HepG2 (cell line): Measurements from ENCODE around the gene PLXNC1. TPM values are rescaled to one million over a fixed set of nuclear protein-coding genes. Genes with fewer than 3 reads are reported as not detected.

ENCODE experiments used
- ARID2 ChIP-seq: sonication (generic); formaldehyde crosslinking; IDR thresholded peaks from 2 replicates; pipeline ENCODE4 v1.8.1; 2022; ENCODE audit warnings: mild to moderate bottlenecking, missing genetic modification reagents, borderline replicate concordance
- BORCS8-MEF2B ChIP-seq: sonication (generic); formaldehyde crosslinking; IDR thresholded peaks from 2 replicates; pipeline ENCODE4 v1.8.0; 2022; ENCODE audit warnings: mild to moderate bottlenecking, missing genetic modification reagents
- GATAD2A ChIP-seq: IDR thresholded peaks from 2 replicates; pipeline ENCODE4 v1.6.1; 2016
- KDM2A ChIP-seq: sonication (generic); formaldehyde crosslinking; IDR thresholded peaks from 2 replicates; pipeline ENCODE4 v1.4.0; 2020; ENCODE audit warnings: low read depth, missing genetic modification reagents, borderline replicate concordance
- KLF16 ChIP-seq, 2 experiments: sonication (generic) in 1 of 2; formaldehyde crosslinking in 1 of 2; IDR thresholded peaks; 2 replicates each; pipeline versions ENCODE4 v1.6.1 to v1.8.0; 2016 to 2023; ENCODE audit warnings: missing genetic modification reagents in 2 of 2, missing compliant biosample characterization in 1 of 2
- NCOA1 ChIP-seq: sonication (generic); formaldehyde crosslinking; IDR thresholded peaks from 2 replicates; pipeline ENCODE4 v1.9.0; 2021; ENCODE audit warnings: missing genetic modification reagents
- PHF20 ChIP-seq: sonication (generic); formaldehyde crosslinking; IDR thresholded peaks from 2 replicates; pipeline ENCODE4 v1.5.0; 2020; ENCODE audit warnings: mild to moderate bottlenecking, missing genetic modification reagents
- PHF8 ChIP-seq: sonication (generic); formaldehyde crosslinking; IDR thresholded peaks from 2 replicates; pipeline ENCODE4 v1.5.0; 2020; ENCODE audit warnings: missing genetic modification reagents
- SAP130 ChIP-seq: IDR thresholded peaks from 2 replicates; pipeline ENCODE4 v1.6.1; 2016; ENCODE audit warnings: low read depth
- SMAD1 ChIP-seq: sonication (generic); formaldehyde crosslinking; IDR thresholded peaks from 2 replicates; pipeline ENCODE4 v1.4.0; 2020; ENCODE audit warnings: missing genetic modification reagents, low read depth, mild to moderate bottlenecking, borderline replicate concordance
- SRY ChIP-seq: sonication (generic); formaldehyde crosslinking; IDR thresholded peaks from 2 replicates; pipeline ENCODE4 v1.8.0; 2022; ENCODE audit warnings: mild to moderate bottlenecking, missing genetic modification reagents
- TBX2 ChIP-seq: sonication (generic); formaldehyde crosslinking; IDR thresholded peaks from 2 replicates; pipeline ENCODE4 v1.5.0; 2020; ENCODE audit warnings: missing genetic modification reagents, mild to moderate bottlenecking, borderline replicate concordance
- TEAD3 ChIP-seq: optimal IDR thresholded peaks from 2 replicates; pipeline ENCODE3; 2016; ENCODE audit warnings: borderline replicate concordance
- THYN1 ChIP-seq: sonication (generic); formaldehyde crosslinking; IDR thresholded peaks from 2 replicates; pipeline ENCODE4 v1.8.1; 2023; ENCODE audit warnings: low read depth, mild to moderate bottlenecking, moderate library complexity, missing genetic modification reagents, borderline replicate concordance
- YEATS4 ChIP-seq: sonication (generic); formaldehyde crosslinking; IDR thresholded peaks from 2 replicates; pipeline ENCODE4 v1.4.0; 2020; ENCODE audit warnings: missing genetic modification reagents, borderline replicate concordance
- ZBED4 ChIP-seq: sonication (generic); formaldehyde crosslinking; IDR thresholded peaks from 2 replicates; pipeline ENCODE4 v1.4.0; 2020; ENCODE audit warnings: missing genetic modification reagents, borderline replicate concordance
- ZNF362 ChIP-seq: sonication (generic); formaldehyde crosslinking; IDR thresholded peaks from 2 replicates; pipeline ENCODE4 v1.4.0; 2020; ENCODE audit warnings: missing genetic modification reagents, mild to moderate bottlenecking, borderline replicate concordance
- ZNF431 ChIP-seq: sonication (generic); formaldehyde crosslinking; IDR thresholded peaks from 2 replicates; pipeline ENCODE4 v1.9.0; 2022; ENCODE audit warnings: missing genetic modification reagents, low read depth, mild to moderate bottlenecking, borderline replicate concordance
- ZNF598 ChIP-seq: sonication (generic); formaldehyde crosslinking; IDR thresholded peaks from 2 replicates; pipeline ENCODE4 v1.5.1; 2020; ENCODE audit warnings: mild to moderate bottlenecking, missing genetic modification reagents, borderline replicate concordance
- ZNF782 ChIP-seq: sonication (generic); formaldehyde crosslinking; IDR thresholded peaks from 2 replicates; pipeline ENCODE4 v1.4.0; 2020; ENCODE audit warnings: missing genetic modification reagents, mild to moderate bottlenecking, borderline replicate concordance
- ZNF816 ChIP-seq: sonication (generic); formaldehyde crosslinking; IDR thresholded peaks from 2 replicates; pipeline ENCODE4 v1.8.0; 2022; ENCODE audit warnings: missing genetic modification reagents, mild to moderate bottlenecking, borderline replicate concordance
- polyA plus RNA-seq, 8 experiments: library from polyadenylated mRNA; depleted of rRNA in 3 of 8; stranded (reverse) in 7 of 8; unstranded in 1 of 8; fragments of >200 nt; fragmentation: Illumina TruSeq in 4 of 8; extraction: Trizol in 4 of 8; gene quantifications; 2 replicates each; pipeline versions ENCODE4 v1.2.1 to v1.2.3, GENCODE V29; 2011 to 2016; ENCODE audit warnings: low read depth in 4 of 8, missing spikeins in 1 of 8, mixed read lengths in 1 of 8; ENCODE audit not compliant: insufficient read depth in 1 of 8
- total RNA-seq, 5 experiments: library from RNA; depleted of rRNA; stranded (reverse); fragments of >200 nt; fragmentation: Illumina TruSeq; extraction: Trizol; gene quantifications; 2 replicates each; pipeline ENCODE4 v1.2.3, GENCODE V29; 2016; ENCODE audit warnings: low read depth in 1 of 5
- TF ChIP-seq, protein P1 (sequence below): IDR thresholded peaks from 2 replicates; pipeline ENCODE4 v1.6.1; 2018; ENCODE audit warnings: missing genetic modification reagents, mild to moderate bottlenecking, missing compliant biosample characterization

PLXNC1 gene
- total and polyA plus RNA-seq, 2 of the 13 experiments (the other 11 are each of a cell fraction or from before 2014, with no cell fraction given): 6.6 to 11.2 TPM

DNA sequence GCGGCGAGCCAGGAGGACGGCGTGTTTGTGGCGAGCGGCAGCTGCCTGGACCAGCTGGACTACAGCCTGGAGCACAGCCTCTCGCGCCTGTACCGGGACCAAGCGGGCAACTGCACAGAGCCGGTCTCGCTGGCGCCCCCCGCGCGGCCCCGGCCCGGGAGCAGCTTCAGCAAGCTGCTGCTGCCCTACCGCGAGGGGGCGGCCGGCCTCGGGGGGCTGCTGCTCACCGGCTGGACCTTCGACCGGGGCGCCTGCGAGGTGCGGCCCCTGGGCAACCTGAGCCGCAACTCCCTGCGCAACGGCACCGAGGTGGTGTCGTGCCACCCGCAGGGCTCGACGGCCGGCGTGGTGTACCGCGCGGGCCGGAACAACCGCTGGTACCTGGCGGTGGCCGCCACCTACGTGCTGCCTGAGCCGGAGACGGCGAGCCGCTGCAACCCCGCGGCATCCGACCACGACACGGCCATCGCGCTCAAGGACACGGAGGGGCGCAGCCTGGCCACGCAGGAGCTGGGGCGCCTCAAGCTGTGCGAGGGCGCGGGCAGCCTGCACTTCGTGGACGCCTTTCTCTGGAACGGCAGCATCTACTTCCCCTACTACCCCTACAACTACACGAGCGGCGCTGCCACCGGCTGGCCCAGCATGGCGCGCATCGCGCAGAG, 873 bp downstream of the PLXNC1 start (continued):
- TF ChIP-seq YEATS4 (CRISPR knock-in tag): peak; percentile 71; the same call in 1 of the 2 replicates
- no peak for TF ChIP-seq ZNF816 (CRISPR knock-in tag)
- 0 out of 2 replicates have a peak, but pooled peaks have one; percentile 25 for TF ChIP-seq PHF20 (CRISPR knock-in tag)
- peak; percentile 36 for TF ChIP-seq GATAD2A
- peak; percentile 96; the same call in 1 of the 2 replicates for TF ChIP-seq ZNF598 (CRISPR knock-in tag)
- TF ChIP-seq ZNF431 (CRISPR knock-in tag): 0 out of 2 replicates have a peak, but pooled peaks have one; percentile 33
- peak; percentile 36; the same call in 1 of the 2 replicates for TF ChIP-seq ARID2 (CRISPR knock-in tag)
- peak; percentile 68 for TF ChIP-seq PHF8 (CRISPR knock-in tag)
- peak; percentile 86 for TF ChIP-seq BORCS8-MEF2B (CRISPR knock-in tag)
- TF ChIP-seq KLF16 (CRISPR knock-in tag; IDR thresholded peaks at IDR 0.05): peak; percentile 22 to 55; a peak in 1 of 4 replicates
- 0 out of 2 replicates have a peak, but pooled peaks have one; percentile 78 for TF ChIP-seq NCOA1
- no peak for TF ChIP-seq THYN1 (CRISPR knock-in tag)
- TF ChIP-seq, protein P1, sequence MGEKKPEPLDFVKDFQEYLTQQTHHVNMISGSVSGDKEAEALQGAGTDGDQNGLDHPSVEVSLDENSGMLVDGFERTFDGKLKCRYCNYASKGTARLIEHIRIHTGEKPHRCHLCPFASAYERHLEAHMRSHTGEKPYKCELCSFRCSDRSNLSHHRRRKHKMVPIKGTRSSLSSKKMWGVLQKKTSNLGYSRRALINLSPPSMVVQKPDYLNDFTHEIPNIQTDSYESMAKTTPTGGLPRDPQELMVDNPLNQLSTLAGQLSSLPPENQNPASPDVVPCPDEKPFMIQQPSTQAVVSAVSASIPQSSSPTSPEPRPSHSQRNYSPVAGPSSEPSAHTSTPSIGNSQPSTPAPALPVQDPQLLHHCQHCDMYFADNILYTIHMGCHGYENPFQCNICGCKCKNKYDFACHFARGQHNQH (CRISPR knock-in tag): 0 out of 2 replicates have a peak, but pooled peaks have one; percentile 20
- TF ChIP-seq SAP130 (CRISPR knock-in tag): peak; percentile 50
- peak; percentile 63 for TF ChIP-seq KDM2A (CRISPR knock-in tag)
- TF ChIP-seq SMAD1 (CRISPR knock-in tag): peak; percentile 85; the same call in 1 of the 2 replicates
- TF ChIP-seq TBX2 (CRISPR knock-in tag): 0 out of 2 replicates have a peak, but pooled peaks have one; percentile 63
- peak; percentile 56 for TF ChIP-seq TEAD3 (CRISPR knock-in tag)
- TF ChIP-seq ZBED4 (CRISPR knock-in tag): peak; percentile 76; the same call in 1 of the 2 replicates
- TF ChIP-seq ZNF362 (CRISPR knock-in tag): peak; percentile 42; the same call in 1 of the 2 replicates
- 0 out of 2 replicates have a peak, but pooled peaks have one; percentile 33 for TF ChIP-seq ZNF782
- TF ChIP-seq SRY (CRISPR knock-in tag): peak; percentile 77
